Hepatocyte (in vitro differentiated cells): ENCODE measurements around the gene TGFBI. TPM values are rescaled to one million over a fixed set of nuclear protein-coding genes. Genes with fewer than 3 reads are reported as not detected.

Experiments used
- DNase-seq: peaks from one replicate; pipeline ENCODE4 v3.0.0-alpha.2; 2016; ENCODE audit warnings: low spot score
- H2AFZ ChIP-seq: fragments of 200-600 bp; sonication (generic); 2 replicates; pipeline ENCODE4 v1.6.0; 2016; ENCODE audit warnings: antibody characterized with exemption, mild to moderate bottlenecking
- H3K27ac ChIP-seq: fragments of 200-600 bp; sonication (generic); 2 replicates; pipeline ENCODE4 v1.5.1; 2016; ENCODE audit warnings: mild to moderate bottlenecking
- H3K27me3 ChIP-seq: fragments of 200-600 bp; sonication (generic); 2 replicates; pipeline ENCODE4 v1.6.1; 2016
- H3K36me3 ChIP-seq: fragments of 200-600 bp; sonication (generic); replicated peaks from 2 replicates; pipeline ENCODE4 v1.5.1; 2016; ENCODE audit warnings: low read depth; ENCODE audit not compliant: insufficient read depth
- H3K4me1 ChIP-seq: fragments of 200-600 bp; sonication (generic); 2 replicates; pipeline ENCODE4 v1.5.1; 2016; ENCODE audit warnings: mild to moderate bottlenecking, moderate library complexity; ENCODE audit not compliant: insufficient read depth
- H3K4me2 ChIP-seq: fragments of 200-600 bp; sonication (generic); 2 replicates; pipeline ENCODE4 v1.6.0; 2016
- H3K4me3 ChIP-seq: fragments of 200-600 bp; sonication (generic); 2 replicates; pipeline ENCODE4 v1.5.1; 2016; ENCODE audit warnings: mild to moderate bottlenecking
- H3K79me2 ChIP-seq: fragments of 200-600 bp; sonication (generic); 2 replicates; pipeline ENCODE4 v1.6.0; 2017; ENCODE audit warnings: mild to moderate bottlenecking
- H3K9me2 ChIP-seq: fragments of 200-600 bp; sonication (generic); replicated peaks from 2 replicates; pipeline ENCODE4 v1.6.0; 2017; ENCODE audit warnings: mild to moderate bottlenecking; ENCODE audit not compliant: insufficient read depth
- H3K9me3 ChIP-seq: fragments of 200-600 bp; sonication (generic); 2 replicates; pipeline ENCODE4 v1.5.1; 2016; ENCODE audit warnings: low read depth, mild to moderate bottlenecking
- H4K20me1 ChIP-seq: fragments of 200-600 bp; sonication (generic); 2 replicates; pipeline ENCODE4 v1.6.0; 2016; ENCODE audit warnings: mild to moderate bottlenecking; ENCODE audit not compliant: insufficient read depth, poor library complexity, severe bottlenecking
- EZH2 ChIP-seq: fragments of 200-600 bp; sonication (generic); IDR thresholded peaks from 2 replicates; pipeline ENCODE4 v1.6.1; 2016; ENCODE audit warnings: antibody characterized with exemption, mild to moderate bottlenecking, borderline replicate concordance
- EZH2phosphoT487 ChIP-seq: fragments of 200-600 bp; sonication (generic); IDR thresholded peaks from one replicate; pipeline ENCODE4 v1.6.1; 2018; ENCODE audit warnings: antibody characterized with exemption, mild to moderate bottlenecking, low read depth, moderate library complexity; ENCODE audit not compliant: unreplicated experiment, severe bottlenecking
- WGBS: methylation state at CpG from one replicate; pipeline ENCODE4 v1.1.6; 2016; ENCODE audit warnings: low lambda C conversion rate; ENCODE audit errors: missing lambda C conversion rate; 5-methylcytosine and 5-hydroxymethylcytosine counted together
- polyA plus RNA-seq: library from polyadenylated mRNA; unstranded; fragments of >200 nt; fragmentation: Nextera tagmentation; extraction: Ambion mirVana; gene quantifications from 2 replicates; pipeline ENCODE4 v1.2.1, GENCODE V29; 2016
- total RNA-seq: library from RNA; depleted of rRNA; stranded (reverse); fragments of >200 nt; gene quantifications from 2 replicates; pipeline ENCODE4 v1.2.3, GENCODE V29; 2014
- TF ChIP-seq, protein P1 (sequence below): fragments of 200-600 bp; sonication (generic); IDR thresholded peaks from 2 replicates; pipeline ENCODE4 v1.5.1; 2016; ENCODE audit warnings: antibody characterized with exemption, mild to moderate bottlenecking; ENCODE audit not compliant: poor library complexity

Gene TGFBI
- total and polyA plus RNA-seq, 2 experiments from 2014 or later: 396 to 401 TPM

DNA sequence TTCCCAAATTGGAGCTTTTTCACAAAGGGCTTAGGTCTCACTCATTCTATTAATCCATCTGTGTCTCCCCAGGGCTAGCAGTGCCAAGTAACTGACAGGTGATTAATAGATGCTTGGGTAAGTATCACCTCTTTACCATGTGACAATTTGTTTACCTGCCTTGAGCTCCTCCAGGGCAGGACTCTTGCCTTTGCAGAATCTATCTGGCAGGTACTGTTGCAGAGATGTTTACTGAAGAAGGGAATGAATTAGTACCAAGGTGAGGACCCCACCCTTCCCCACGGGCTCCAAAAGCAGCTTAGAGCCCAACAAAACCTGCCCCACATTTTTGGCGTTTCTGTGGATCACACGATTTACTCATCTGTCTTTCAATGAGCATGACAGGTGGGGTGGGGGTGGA, 698 bp upstream of the TGFBI start:
- H3K4me3 ChIP-seq: no peak overlapping the region
- H3K9me2 ChIP-seq: no peaks in the 10 kb centered on the region
- H3K36me3 ChIP-seq: no peaks in the 10 kb centered on the region
- TF ChIP-seq EZH2 (no peak), EZH2phosphoT487 (no peak)
- TF ChIP-seq, protein P1, sequence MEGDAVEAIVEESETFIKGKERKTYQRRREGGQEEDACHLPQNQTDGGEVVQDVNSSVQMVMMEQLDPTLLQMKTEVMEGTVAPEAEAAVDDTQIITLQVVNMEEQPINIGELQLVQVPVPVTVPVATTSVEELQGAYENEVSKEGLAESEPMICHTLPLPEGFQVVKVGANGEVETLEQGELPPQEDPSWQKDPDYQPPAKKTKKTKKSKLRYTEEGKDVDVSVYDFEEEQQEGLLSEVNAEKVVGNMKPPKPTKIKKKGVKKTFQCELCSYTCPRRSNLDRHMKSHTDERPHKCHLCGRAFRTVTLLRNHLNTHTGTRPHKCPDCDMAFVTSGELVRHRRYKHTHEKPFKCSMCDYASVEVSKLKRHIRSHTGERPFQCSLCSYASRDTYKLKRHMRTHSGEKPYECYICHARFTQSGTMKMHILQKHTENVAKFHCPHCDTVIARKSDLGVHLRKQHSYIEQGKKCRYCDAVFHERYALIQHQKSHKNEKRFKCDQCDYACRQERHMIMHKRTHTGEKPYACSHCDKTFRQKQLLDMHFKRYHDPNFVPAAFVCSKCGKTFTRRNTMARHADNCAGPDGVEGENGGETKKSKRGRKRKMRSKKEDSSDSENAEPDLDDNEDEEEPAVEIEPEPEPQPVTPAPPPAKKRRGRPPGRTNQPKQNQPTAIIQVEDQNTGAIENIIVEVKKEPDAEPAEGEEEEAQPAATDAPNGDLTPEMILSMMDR: no peak
- peaks cover 32% of the 10 kb centered on the region for H3K4me1 ChIP-seq
- no peak overlapping the region for H2AFZ ChIP-seq
- peaks cover 7% of the 10 kb centered on the region for H3K27me3 ChIP-seq
- peak overlapping the region; percentile 99 for H3K4me2 ChIP-seq
- no peak for DNase-seq
- H3K79me2 ChIP-seq: peaks cover 8% of the 10 kb centered on the region
- no peaks in the 10 kb centered on the region for H4K20me1 ChIP-seq
- H3K27ac ChIP-seq: no peak overlapping the region
- 43% methylated on average over 3 of the region's 3 CpGs for WGBS
- no peaks in the 10 kb centered on the region for H3K9me3 ChIP-seq

DNA sequence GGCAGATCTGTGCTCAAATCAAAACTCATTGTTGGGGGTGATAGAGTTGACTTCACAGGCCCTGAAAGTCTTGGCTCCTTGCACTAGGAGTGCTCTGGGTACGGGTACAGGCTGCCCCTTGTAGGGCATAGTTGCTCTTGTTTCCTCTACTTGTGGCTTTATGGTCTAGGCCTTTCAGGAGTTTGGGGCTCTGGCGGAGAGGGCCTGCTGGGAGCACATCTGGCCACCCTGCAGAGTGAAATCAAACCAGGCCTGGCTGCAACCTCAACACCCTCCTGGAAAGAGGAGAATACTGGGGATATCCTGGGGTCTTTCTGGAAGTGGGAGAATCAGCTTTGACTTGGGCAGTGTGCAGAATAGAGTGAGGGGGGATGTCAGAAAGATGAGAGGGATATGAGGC, 1.5 kb downstream of the TGFBI start:
- Histone ChIP-seq H3K4me2 (peak overlapping the region; percentile 99), H3K36me3 (no peaks in the 10 kb centered on the region), H3K79me2 (peaks cover 8% of the 10 kb centered on the region), H3K27me3 (peaks cover 7% of the 10 kb centered on the region), H3K9me2 (no peaks in the 10 kb centered on the region), H3K9me3 (no peaks in the 10 kb centered on the region), H3K4me3 (no peak overlapping the region), H3K27ac (no peak overlapping the region), H3K4me1 (peaks cover 32% of the 10 kb centered on the region), H2AFZ (no peak overlapping the region), H4K20me1 (no peaks in the 10 kb centered on the region)
- 89% methylated on average over 2 of the region's 2 CpGs for WGBS
- no peak for DNase-seq
- TF ChIP-seq, protein P1: no peak
- TF ChIP-seq EZH2 (no peak), EZH2phosphoT487 (no peak)

DNA sequence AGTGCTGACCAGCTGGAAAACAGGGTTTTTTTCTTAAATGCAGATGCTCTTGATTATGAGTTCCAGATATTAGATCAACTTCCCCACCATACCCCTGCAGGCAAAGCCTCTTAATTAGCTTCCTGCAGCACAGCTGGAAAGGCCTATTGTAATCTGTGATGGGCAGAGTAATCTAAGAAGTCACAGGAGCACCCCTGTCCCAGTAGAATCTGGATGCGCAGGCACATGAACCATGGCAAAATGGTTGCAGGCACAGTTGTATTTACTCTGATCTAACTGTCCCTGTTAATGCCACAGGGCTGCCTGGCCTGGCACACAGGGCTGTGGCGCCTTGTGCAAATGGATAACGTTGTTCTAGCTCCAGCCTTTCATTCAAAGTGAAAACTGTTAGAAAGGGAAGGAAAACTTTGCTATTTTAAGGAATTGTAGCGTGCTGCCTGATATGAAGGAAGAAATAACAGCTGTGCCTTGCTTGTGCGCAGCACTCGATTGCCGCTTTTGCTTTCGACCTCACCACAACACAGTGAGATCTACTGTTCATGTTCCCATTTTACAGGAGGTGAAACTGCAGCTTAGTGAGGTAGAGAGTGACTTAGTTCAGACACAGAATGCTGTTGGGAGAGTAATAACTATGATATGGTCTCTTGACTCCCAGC, 2.3 kb downstream of the TGFBI start:
- Histone ChIP-seq H3K27ac (no peak overlapping the region), H3K27me3 (peaks cover 7% of the 10 kb centered on the region), H4K20me1 (no peaks in the 10 kb centered on the region), H3K36me3 (no peaks in the 10 kb centered on the region), H3K4me1 (peaks cover 32% of the 10 kb centered on the region), H3K4me3 (no peak overlapping the region), H3K9me3 (no peaks in the 10 kb centered on the region), H3K4me2 (peak overlapping the region; percentile 99), H3K9me2 (no peaks in the 10 kb centered on the region), H2AFZ (no peak overlapping the region), H3K79me2 (peaks cover 8% of the 10 kb centered on the region)
- WGBS: 86% methylated on average over 8 of the region's 8 CpGs
- no peak for DNase-seq
- TF ChIP-seq EZH2: no peak
- no peak for TF ChIP-seq EZH2phosphoT487
- TF ChIP-seq, protein P1: no peak

DNA sequence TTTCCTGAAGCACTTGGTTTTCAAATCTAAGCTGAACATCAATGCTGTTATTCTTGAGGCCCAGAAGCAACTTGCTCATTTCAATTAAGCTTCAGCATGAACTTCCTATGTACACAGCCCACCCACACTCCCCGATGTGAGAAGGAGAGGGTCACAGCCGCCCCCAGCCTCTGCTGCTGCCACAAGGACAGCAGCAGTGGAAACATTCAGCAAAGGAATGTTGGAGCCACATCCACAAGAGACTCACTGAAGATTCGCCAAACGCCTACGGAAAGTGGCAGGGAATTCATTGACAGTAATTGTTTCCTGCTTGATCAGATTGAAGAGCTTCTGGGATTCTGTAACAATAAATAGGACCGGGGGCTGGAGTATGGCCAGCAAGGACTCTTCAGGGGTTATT, 2.9 kb downstream of the TGFBI start:
- Histone ChIP-seq H3K27me3 (peaks cover 7% of the 10 kb centered on the region), H3K4me2 (peak overlapping the region; percentile 99), H3K27ac (peak overlapping the region; percentile 14), H2AFZ (no peak overlapping the region), H3K4me1 (peaks cover 32% of the 10 kb centered on the region), H3K36me3 (no peaks in the 10 kb centered on the region), H3K9me3 (no peaks in the 10 kb centered on the region), H3K9me2 (no peaks in the 10 kb centered on the region), H3K4me3 (no peak overlapping the region), H4K20me1 (no peaks in the 10 kb centered on the region), H3K79me2 (peaks cover 8% of the 10 kb centered on the region)
- no peak for DNase-seq
- 63% methylated on average over 6 of the region's 6 CpGs for WGBS
- TF ChIP-seq EZH2 (no peak), EZH2phosphoT487 (no peak)
- TF ChIP-seq, protein P1: no peak
